Stimulated activated CD4-positive, alpha-beta T cell treated with anti-CD3 and anti-CD28 coated beads, Interleukin-15, amount 100 ng/mL, for 1 hour (primary cell): ENCODE results near the gene ELAVL1.
"Not testable (repeated sequence)": the region's sequence is repeated elsewhere in the genome, so short reads cannot be mapped to it uniquely, and the experiment has no call there.

Experiments
- DNase-seq, 2 donors: peaks; one replicate each; pipeline ENCODE4 v3.0.0-alpha.2; 2020; ENCODE audit warnings: low read depth in 1 of 2, low spot score in 1 of 2

Gene ELAVL1

GRCh38 chr19:7970716-7971448 lies 34.6 kb downstream of the ELAVL1 start:
- DNase-seq = no peak

- DNase-seq = no peak
Observed at GRCh38 chr19:7969555-7969939, 35.9 kb downstream of the ELAVL1 start.

- DNase-seq = no peak
Observed at GRCh38 chr19:7968796-7969554, 36.5 kb downstream of the ELAVL1 start.

GRCh38 chr19:7968008-7968795 lies 37.2 kb downstream of the ELAVL1 start:
- no peak for DNase-seq

- DNase-seq = no peak
Observed at GRCh38 chr19:7965921-7966665, 39.3 kb downstream of the ELAVL1 start.

DNA sequence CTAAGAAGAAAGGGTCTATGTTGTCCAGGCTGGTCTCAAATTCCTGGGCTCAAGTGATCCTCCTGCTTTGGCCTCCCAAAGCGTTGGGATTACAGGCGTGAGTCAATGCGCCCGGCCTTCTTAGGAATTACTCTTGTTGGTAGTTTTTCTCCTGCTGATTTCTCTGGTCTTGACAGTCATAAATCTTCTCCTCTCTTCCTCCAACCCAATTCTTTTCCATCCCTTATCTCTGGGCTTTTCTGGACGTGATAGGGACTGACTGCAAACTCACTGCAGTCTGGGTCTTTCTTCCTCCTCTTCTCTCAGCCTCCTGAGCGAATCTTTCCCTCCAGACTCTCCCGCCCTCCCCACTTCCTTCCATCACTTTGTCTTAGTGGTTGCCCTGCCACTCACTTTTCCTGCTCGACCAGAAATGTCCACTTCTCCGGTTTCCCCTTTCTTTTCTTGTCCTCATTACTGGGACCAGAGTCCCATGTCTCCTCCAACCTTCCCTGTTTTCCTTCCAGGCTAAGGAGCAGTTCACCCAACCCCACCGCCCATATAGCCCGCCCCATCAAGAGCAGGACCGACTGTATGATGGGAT lies 40.1 kb downstream of the ELAVL1 start:
- DNase-seq = no peak

- DNase-seq = no peak
Observed at GRCh38 chr19:7963566-7963965, 41.9 kb downstream of the ELAVL1 start.

DNA sequence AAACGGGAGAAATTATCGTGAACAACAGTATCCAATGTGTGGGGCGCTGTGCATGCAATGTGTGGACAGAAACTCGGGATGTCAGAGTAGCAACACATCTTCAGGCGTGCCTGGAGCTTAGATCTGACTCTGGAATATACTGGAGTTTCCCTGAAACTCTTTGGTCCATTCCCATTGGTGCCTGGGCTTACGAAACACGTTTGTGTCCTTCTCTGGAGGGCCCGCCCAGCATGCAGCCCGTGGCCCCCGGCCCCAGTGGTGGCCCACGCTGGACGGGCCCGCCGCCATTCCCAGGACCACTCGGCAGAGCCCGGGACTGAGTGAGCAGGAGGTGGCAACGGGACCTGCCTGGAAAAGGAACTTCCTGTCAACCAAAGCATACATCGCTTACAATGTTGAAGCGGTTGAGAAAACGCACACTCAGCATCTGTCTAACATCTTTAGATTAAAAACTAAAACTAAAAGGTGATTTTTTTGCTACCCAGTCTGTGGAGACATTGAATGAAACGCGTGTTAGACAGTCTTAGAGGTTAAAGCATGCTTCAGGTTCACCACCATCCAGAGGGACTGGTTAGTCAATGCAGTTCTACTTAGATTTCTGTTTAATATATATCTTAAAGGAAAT lies 42.7 kb downstream of the ELAVL1 start:
- DNase-seq = no peak

GRCh38 chr19:7961920-7962626 lies 43.4 kb downstream of the ELAVL1 start:
- DNase-seq = no peak

DNA sequence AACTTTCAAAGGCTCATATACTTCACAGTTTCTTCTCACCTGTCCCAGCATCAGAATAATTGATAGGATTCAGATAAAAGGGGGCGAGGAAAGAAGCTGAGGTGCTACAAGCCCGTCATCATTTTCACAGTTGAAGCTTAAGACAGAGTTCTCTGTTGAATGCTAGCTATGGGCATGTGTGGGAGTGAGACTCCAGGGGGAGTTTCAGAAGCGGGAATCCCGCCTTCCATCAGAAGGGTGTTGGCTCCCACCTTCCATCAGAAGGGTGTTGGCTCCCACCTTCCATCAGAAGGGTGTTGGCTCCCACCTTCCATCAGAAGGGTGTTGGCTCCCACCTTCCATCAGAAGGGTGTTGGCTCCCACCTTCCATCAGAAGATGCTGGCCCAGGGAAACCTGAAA lies 44.4 kb downstream of the ELAVL1 start:
- DNase-seq = not testable (repeated sequence)

DNA sequence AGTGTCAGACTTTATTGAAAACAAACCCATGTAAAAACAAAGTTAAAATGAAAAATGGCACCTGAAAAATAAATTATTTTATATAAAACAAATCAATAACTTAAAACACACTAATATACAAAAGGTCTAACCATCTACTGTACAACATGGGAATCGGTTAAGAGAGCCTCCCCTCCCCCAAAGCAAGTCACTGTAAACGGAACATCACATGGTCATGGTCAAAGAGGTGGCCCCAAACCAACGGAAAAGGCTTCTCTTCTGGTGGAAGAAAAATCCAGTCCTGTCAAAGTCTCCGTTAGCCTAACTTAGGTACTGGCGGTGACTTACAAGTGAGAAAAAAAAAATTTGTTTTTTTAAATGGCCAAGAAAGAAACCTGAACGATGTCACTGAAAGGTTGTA lies 46.2 kb downstream of the ELAVL1 start:
- no peak for DNase-seq

DNA sequence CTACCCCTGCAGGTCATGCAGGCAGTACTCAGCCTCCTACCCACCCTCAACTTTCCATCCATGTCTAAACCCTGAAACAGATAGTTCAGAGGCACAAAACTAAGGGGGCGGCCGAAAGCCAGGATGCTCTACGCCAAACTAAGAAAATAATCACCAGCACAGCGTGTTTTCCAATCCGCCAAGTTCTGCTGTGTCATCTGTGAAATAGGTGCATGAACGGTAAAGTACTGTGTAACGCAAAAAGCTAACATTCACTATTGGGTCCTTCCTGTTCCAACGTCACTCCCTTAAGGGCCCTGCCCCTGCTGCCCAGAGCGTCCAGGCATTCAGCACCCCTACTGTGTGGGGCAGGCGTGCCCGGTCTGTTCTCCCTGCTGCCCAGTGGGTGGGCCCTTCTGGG lies 49.7 kb downstream of the ELAVL1 start:
- no peak for DNase-seq

GRCh38 chr19:7953576-7953975 lies 51.9 kb downstream of the ELAVL1 start:
- no peak for DNase-seq

- no peak for DNase-seq
Observed at GRCh38 chr19:7953060-7953459, 52.4 kb downstream of the ELAVL1 start.

DNA sequence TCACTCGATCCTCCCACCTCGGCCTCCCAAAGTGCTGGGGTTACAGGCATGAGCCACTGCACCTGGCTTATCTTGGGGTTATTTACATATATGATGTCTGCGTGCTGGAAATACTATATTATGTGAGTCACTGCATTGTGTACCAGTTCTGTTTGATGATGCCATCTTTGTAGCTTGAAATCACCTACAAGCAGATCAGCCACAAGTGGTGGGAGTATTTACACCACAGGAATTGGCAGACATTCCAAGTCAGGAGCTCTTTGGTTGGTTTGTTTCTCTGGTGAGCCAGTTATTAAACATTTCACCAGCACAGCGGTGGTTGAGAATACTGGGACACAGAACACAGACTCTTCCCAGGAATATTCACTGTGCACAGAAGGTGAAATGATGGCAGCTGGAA lies 57.5 kb downstream of the ELAVL1 start:
- no peak for DNase-seq

GRCh38 chr19:7944177-7944761 lies 61.2 kb downstream of the ELAVL1 start:
- peak; percentile 73 to 81 for DNase-seq

- DNase-seq = peak; percentile 96 to 97
Observed at GRCh38 chr19:7943444-7944176, 61.8 kb downstream of the ELAVL1 start, which contains the start of gene TIMM44. TIMM44 (minus strand) TSS chr19:7943666; CDS start chr19:7943651, 15 bp downstream.

GRCh38 chr19:7942981-7943443 lies 62.4 kb downstream of the ELAVL1 start:
- DNase-seq = no peak
